Dermis microvascular lymphatic vessel endothelial cell (primary cell): Measurements from ENCODE around the gene STK32C. TPM values are rescaled to one million over a fixed set of nuclear protein-coding genes. Genes with fewer than 3 reads are reported as not detected.
A peak's percentile ranks its signal among the peaks of the same experiment; 100 is the strongest.

Source experiments
- DNase-seq, 2 donors: peaks; one replicate each; pipeline versions ENCODE4 v3.0.0 to v3.0.0-alpha.2; 2010; ENCODE audit warnings: low read depth in 2 of 2
- total RNA-seq: library from RNA; depleted of rRNA; stranded (reverse); fragments of >200 nt; gene quantifications from 2 replicates; pipeline ENCODE4 v1.2.1, GENCODE V29; 2014

STK32C gene
- 8.6 and 10.0 TPM in 2 replicates for total RNA-seq

- DNase-seq, result peak; percentile 69 to 92
Measured at GRCh38 chr10:132307823-132308586, at the start of gene STK32C. Gene STK32C, minus strand, starts transcription at chr10:132307950. Its CDS starts 117 bp downstream, at chr10:132307833.

- DNase-seq, result no peak
Measured at GRCh38 chr10:132356621-132357195, 49.0 kb upstream of the STK32C start.

DNA sequence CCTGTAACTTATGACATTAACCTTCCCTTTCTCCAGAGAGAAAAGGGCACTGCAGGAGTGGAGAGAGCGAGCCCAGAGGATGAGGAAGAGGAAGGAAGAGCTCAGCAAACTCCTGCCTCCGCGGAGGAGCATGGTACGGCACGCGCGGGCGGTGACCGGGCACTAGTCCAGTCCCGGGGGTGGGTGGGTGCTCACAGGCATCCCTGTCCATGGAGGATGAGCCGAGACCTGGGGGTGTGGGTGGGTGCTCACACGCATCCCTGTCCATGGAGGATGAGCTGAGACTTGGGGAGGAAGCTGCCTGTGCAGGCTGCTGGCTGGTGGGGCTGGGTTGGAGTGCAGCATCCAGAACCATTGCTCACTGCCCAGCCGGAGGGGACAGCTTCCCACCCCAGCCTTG is 48.0 kb upstream of the STK32C start:
- no peak for DNase-seq

GRCh38 chr10:132355297-132355696 is 47.5 kb upstream of the STK32C start:
- no peak for DNase-seq

DNA sequence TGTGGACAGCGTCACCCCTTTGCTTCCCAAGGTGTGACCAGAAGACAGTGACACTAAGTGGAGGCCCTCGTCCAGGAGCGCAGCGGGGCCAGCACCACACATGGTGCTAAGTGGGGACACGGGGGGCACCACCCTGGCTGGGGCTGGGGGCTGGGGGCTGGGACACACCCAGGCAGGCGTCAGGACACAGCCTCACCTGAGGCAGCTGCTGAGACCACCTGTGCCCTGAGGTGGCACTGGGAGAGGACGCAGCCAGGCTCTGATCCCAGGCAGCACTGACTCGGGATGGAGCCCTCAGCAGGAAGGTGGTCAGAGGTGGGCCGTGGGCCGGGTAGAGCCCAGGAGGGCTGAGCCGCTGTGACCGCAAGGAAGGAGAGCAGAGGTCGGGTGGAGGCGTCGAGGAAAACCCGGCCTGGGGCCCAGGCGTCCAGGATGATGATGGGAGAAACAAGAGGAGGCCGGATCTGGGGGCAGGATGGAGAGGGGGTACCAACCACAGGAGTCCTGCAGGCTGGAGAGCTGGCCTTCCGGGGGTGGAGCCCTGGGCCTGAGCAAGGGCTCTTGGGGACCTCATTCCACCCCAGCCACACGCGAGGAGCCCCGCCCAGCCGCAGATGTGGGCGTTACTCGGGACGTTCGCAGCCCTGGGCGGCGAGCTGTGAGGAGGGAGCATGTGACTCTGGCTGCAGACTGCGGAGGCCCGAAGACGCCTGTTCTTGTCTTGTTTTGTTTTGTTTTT is 46.8 kb upstream of the STK32C start:
- DNase-seq, result no peak

DNA sequence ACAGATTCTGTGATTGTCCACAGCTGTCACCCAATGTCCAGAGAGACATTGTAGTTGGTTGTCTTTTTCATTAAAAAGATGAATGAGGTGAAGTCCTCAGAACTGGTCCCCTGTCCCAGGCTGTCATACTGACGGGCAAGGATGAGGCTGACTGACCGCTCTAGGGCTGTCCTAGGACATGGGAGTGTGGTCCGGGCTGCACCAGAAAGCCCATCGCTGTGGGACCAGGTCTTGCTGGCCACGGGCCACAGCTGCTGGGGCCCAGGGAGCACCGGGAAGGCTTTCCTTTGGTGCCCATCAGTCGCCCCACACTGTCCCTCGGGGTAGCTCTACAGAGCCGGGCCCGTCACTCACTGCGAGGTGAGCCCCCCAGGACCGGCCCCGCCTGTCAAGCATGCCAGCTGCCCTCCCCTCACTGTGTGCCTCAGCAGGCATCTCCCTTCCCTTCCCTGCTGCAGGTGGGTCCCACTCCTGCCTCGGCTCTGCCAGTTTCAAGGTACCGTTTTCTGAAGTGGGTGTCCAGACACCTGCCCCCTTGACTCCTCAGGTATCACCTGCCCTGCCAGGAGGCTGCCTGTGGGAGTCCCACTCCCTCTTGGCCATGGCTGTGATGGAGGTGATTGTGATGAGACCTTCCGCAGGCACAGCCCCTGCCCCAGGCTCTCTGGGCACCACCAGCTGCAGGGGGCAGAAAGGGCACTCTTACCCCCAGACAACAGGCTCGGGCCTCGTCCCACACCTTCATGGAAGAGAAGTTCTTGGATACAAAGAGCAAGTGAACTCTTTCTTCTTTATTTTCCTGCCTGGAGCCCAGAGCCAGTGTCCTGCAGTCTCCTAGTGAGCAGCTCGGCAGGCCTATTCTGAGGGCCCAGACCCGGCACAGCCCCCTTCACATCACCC is 46.0 kb upstream of the STK32C start:
- no peak for DNase-seq

GRCh38 chr10:132352462-132353308 is 44.9 kb upstream of the STK32C start:
- peak; percentile 16 to 59 for DNase-seq

DNA sequence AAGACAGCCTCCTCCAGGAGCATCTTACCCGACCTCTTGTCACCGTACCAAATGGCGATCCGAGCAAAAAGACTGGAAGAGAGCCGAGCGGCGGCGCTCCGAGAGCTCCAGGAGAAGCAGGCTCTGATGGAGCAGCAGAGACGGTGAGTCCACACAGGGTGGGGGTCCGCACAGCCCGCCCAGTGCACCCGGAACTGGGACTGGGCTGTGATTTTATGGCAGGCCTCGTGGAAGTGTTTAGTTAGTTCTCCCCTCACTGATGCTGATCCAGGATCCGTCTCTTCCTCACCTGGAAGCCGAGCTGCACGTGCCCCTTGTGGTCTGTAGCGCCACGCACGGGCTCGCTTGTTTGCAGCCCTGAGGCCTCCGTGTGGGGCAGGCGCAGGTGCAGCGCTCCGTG is 43.9 kb upstream of the STK32C start:
- no peak for DNase-seq

GRCh38 chr10:132350946-132351345 is 43.2 kb upstream of the STK32C start:
- DNase-seq, result no peak

- DNase-seq, result no peak
Measured at GRCh38 chr10:132350391-132350790, 42.6 kb upstream of the STK32C start.

DNA sequence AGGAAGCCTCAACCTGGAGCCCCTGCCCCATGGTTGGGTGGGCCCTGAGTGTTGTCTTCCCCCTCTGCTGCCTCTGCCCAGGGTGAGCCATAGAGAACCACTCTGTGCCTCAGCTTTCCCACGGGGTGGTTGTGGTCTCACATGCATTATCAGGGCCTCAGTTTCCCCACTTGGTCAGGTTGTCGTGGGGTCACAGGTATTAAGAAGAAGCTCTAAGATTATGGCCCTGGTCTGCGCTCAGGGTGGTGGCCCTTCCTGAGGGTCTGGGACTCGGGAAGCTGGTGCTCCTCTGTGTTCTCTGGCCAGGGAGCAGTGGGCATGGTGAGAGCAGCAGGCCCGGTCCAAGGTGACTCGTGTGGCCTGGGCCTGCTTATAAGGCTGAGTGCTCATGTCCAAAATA is 42.0 kb upstream of the STK32C start:
- DNase-seq, result no peak

DNA sequence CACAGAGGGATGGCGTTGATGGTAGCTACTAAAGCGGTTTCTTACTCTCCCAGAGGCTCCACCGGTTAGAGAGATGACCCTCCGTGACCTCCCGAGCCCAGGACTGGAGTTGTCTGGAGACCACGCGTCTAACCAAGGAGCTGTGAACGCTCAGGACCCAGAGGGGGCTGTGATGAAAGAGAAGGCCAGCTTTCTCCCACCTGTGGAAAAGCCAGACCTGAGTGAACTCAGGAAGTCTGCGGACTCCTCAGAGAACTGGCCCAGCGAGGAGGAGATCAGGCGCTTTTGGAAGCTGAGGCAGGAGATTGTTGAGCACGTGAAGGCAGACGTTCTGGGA is 40.1 kb upstream of the STK32C start:
- DNase-seq, result no peak

GRCh38 chr10:132347211-132347930 is 39.6 kb upstream of the STK32C start:
- DNase-seq, result no peak

- no peak for DNase-seq
Measured at GRCh38 chr10:132346806-132347205, 39.1 kb upstream of the STK32C start.

DNA sequence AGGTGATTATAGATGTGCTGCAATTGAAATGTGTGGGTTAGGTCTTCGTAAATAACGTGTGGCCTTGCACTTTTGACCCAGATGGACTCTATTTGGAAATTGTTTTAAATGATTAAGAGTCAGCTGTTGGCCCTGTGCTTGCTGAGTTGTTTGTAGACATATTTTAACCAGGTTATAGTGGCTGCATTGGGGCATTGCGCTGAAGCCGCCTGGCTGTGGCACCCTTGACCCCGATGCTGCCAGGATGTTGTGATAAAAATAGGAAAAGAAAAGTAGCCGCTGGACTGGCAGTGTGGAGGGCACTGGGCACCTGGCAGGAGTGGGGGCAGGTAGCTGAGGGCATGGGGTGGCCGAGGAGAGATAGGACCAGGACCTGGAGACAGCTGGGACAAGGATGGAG is 37.6 kb upstream of the STK32C start:
- DNase-seq, result no peak

DNA sequence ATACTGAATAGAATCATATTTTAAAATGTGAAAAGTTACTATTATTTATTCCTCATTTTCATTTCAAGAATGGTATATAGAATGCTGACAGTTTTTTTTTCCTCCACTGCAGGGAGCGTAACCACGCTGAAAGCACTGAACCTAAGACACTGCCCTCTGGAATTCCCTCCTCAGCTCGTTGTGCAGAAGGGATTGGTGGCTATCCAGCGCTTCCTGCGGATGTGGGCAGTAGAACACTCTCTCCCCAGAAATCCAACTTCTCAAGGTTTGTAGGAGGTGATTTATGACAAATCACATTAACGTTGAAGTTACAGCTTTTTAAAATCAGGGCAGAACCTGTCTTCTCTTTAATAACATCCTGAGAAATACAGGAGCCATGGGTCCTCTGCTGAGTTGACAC is 36.6 kb upstream of the STK32C start:
- DNase-seq, result no peak

DNA sequence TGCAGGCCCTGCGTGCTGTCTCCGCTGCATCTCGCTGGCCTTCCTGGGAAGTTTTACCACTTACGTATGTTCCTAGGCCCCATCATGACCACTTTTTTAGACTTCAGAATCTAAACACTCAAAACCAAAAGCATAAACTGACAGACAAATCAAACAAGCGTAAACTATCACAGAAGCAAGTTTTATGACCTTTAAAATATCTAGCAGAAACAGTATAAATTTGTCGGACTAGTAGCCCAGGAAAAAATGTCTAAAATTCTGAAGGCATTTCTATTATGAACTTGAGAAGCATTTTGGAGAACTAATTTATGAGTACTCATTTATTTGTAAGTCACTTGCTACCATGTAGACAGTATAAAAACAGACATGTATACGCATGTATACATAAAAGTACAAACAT is 34.8 kb upstream of the STK32C start:
- no peak for DNase-seq

GRCh38 chr10:132341781-132342180 is 34.0 kb upstream of the STK32C start:
- no peak for DNase-seq

- no peak for DNase-seq
Measured at GRCh38 chr10:132341017-132341416, 33.3 kb upstream of the STK32C start.

DNA sequence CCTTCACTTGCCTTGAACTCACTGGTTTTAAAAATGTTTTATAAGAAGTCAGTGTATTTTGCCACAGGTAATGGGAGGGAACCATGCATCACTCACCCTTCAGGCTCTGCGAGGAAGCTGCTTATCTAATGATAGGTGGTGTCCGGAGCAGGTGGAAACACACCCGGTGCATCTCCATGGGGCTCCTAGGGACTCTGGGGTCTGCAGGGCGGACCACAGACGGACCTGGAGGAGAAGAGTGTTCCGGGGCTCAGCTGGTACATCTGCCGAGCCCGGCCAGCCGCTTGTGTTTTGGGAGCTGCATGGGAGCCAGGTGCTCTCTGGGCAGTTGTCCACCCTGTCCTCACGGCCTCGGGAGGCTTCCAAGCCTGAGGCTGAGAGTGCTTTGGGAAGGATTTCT is 31.5 kb upstream of the STK32C start:
- DNase-seq, result no peak
